Esophagus muscularis mucosa (tissue), 4 donors: ENCODE data around the gene FOXL2. TPM values are rescaled to one million over a fixed set of nuclear protein-coding genes. Genes with fewer than 3 reads are reported as not detected.

Source experiments
- DNase-seq: peaks from one replicate; pipeline ENCODE4 v3.0.0-alpha.2; 2017; ENCODE audit errors: extremely low spot score
- H3K27ac ChIP-seq, 4 donors: fragments of 200-600 bp; sonication (generic); replicated peaks in 1 of 4; 1 replicate in 3 of 4; 2 replicates in 1 of 4; pipeline ENCODE4 v1.5.1; 2016 to 2019; ENCODE audit warnings: mild to moderate bottlenecking in 1 of 4
- H3K27me3 ChIP-seq, 4 donors: fragments of 200-600 bp; sonication (generic); one replicate each; pipeline versions ENCODE4 v1.5.1 to v1.6.0; 2016 to 2019
- H3K36me3 ChIP-seq, 4 donors: fragments of 200-600 bp; sonication (generic); one replicate each; pipeline ENCODE4 v1.5.1; 2016 to 2019
- H3K4me1 ChIP-seq, 4 donors: fragments of 200-600 bp; sonication (generic); one replicate each; pipeline ENCODE4 v1.5.1; 2016 to 2019
- H3K4me3 ChIP-seq, 4 donors: fragments of 200-600 bp; sonication (generic); 1 replicate in 2 of 4; 2 replicates in 2 of 4; pipeline ENCODE4 v1.5.1; 2016 to 2019; ENCODE audit warnings: mild to moderate bottlenecking in 4 of 4, moderate library complexity in 1 of 4
- H3K9me3 ChIP-seq, 4 donors: fragments of 200-600 bp; sonication (generic); 1 replicate in 3 of 4; 2 replicates in 1 of 4; pipeline ENCODE4 v1.5.1; 2016 to 2019
- CTCF ChIP-seq, 3 experiments: fragments of 200-600 bp in 2 of 3; fragments of 450-650 bp in 1 of 3; sonication (generic) in 2 of 3; IDR thresholded peaks; one replicate each; pipeline ENCODE4 v1.5.1; 2017 to 2019; ENCODE audit warnings: antibody characterized with exemption in 3 of 3, mild to moderate bottlenecking in 2 of 3, moderate library complexity in 1 of 3
- EP300 ChIP-seq: sonication (generic); formaldehyde crosslinking; IDR thresholded peaks from one replicate; pipeline ENCODE4 v1.6.1; 2017; ENCODE audit warnings: antibody characterized with exemption
- POLR2A ChIP-seq: fragments of 450-650 bp; IDR thresholded peaks from one replicate; pipeline ENCODE4 v1.6.1; 2017; ENCODE audit warnings: antibody characterized with exemption, moderate library complexity, mild to moderate bottlenecking, low read depth
- POLR2AphosphoS5 ChIP-seq, 2 donors: sonication (generic); formaldehyde crosslinking; IDR thresholded peaks; one replicate each; pipeline ENCODE4 v1.6.1; 2017; ENCODE audit warnings: antibody characterized with exemption in 2 of 2
- WGBS: methylation state at CpG from one replicate; pipeline ENCODE4 v1.1.5; 2018; 5-methylcytosine and 5-hydroxymethylcytosine counted together
- intact Hi-C: fragments of 100-400 bp; cut with DNase I; formaldehyde crosslinking; loops from one replicate; pipeline ENCODE4 v1.15.1; 2023
- total RNA-seq, 4 donors: library from RNA; depleted of rRNA; stranded (reverse); fragments of >200 nt; gene quantifications; one replicate each; pipeline versions ENCODE4 v1.1.0 to v1.2.1, GENCODE V29; 2016

Gene FOXL2
- total RNA-seq, 4 donors from 2014 or later = 0.17 to 0.26 TPM; not detected in 2

DNA sequence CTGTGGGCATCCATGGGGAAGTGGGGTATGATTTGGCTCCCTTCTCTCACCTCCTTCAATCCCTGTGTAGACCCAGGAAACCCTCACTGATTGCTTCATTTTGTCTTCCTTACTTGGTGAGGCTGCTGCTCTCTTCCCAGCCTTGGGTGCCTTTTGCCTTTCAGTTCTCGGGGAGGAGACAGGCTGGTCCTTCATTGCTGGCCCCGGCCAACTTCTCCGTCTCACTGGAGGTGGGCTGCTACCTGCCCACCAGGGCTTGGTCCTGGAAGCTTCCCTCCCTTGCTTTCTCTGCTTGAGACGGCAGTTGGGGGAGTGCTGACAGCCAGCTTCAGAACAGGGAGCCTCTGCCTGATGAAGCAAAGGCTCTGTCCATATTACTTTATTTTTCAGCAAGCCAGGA lies 4.7 kb downstream of the FOXL2 start:
- H3K27ac ChIP-seq = no peak overlapping the region
- WGBS = 78% methylated on average over 4 of the region's 4 CpGs
- peaks cover 32 to 100% (median 97%) of the 10 kb centered on the region in 4 donors for H3K27me3 ChIP-seq
- no peaks in the 10 kb centered on the region for H3K36me3 ChIP-seq
- DNase-seq = no peak
- H3K9me3 ChIP-seq = no peaks in the 10 kb centered on the region
- TF ChIP-seq CTCF (IDR thresholded peaks at IDR 0.05) = no peak
- TF ChIP-seq POLR2A = no peak
- no peak for TF ChIP-seq EP300
- no peak for TF ChIP-seq POLR2AphosphoS5 (IDR thresholded peaks at IDR 0.05)
- no peak overlapping the region for H3K4me3 ChIP-seq
- H3K4me1 ChIP-seq = peaks cover 56 to 65% (median 62%) of the 10 kb centered on the region in 4 donors
- intact Hi-C loops = no loop called here

- H3K4me3 ChIP-seq = no peak overlapping the region
- H3K36me3 ChIP-seq = no peaks in the 10 kb centered on the region
- 55% methylated on average over 7 of the region's 7 CpGs for WGBS
- H3K27ac ChIP-seq = no peak overlapping the region
- peaks cover 56 to 65% (median 62%) of the 10 kb centered on the region in 4 donors for H3K4me1 ChIP-seq
- intact Hi-C loops = no loop called here
- TF ChIP-seq POLR2A (no peak), POLR2AphosphoS5 (IDR thresholded peaks at IDR 0.05) (no peak), EP300 (no peak), CTCF (IDR thresholded peaks at IDR 0.05) (peak in 1 of 3 experiments; percentile 15)
- no peaks in the 10 kb centered on the region for H3K9me3 ChIP-seq
- H3K27me3 ChIP-seq = peaks cover 29 to 100% (median 97%) of the 10 kb centered on the region in 4 donors
- DNase-seq = no peak
Observed at GRCh38 chr3:138941259-138941885, 5.6 kb downstream of the FOXL2 start.

GRCh38 chr3:138940446-138940845 lies 6.5 kb downstream of the FOXL2 start:
- Histone ChIP-seq H3K27me3 (peaks cover 25 to 100% (median 99%) of the 10 kb centered on the region in 4 donors), H3K36me3 (no peaks in the 10 kb centered on the region), H3K4me1 (peaks cover 56 to 64% (median 61%) of the 10 kb centered on the region in 4 donors), H3K4me3 (no peak overlapping the region), H3K9me3 (no peaks in the 10 kb centered on the region), H3K27ac (no peak overlapping the region)
- intact Hi-C loops = no loop called here
- DNase-seq = no peak
- WGBS = 76% methylated on average over 6 of the region's 6 CpGs
- TF ChIP-seq POLR2AphosphoS5 (IDR thresholded peaks at IDR 0.05) (no peak), POLR2A (no peak), CTCF (IDR thresholded peaks at IDR 0.05) (no peak), EP300 (no peak)

DNA sequence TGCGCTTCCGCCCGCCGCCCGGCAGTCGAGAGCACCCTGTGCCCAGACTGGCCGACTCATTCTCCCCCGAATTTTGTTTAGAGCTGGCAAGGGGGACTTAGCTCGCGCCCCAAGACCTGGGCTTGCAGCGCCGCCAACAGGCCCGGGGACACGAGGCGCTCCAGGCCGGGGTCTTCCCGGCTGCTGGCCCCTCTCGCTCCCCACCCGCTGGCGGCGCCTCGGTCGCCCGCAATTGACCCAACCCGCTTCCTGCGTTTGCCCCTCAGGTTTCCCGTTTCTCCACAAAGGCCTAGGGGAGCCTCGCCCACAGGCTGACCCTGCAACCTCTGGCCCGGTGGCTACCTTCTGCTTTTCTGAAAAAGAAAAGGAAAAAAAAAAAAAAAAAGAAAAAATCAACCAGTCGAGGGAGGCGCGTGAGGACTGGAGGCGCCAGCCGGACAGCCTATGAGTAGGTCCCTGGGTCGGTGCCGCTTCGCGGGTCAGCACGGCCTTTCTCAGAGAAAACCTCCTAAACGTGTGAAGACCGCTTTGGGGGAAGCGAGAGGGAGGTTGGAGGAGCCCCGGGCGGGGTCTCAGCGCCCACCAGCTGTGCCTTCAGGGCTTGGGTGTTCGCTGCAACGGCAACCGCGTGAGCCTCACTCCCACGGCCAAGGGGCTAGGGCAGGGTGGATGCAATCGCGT lies 7.2 kb downstream of the FOXL2 start:
- 4% methylated on average over 44 of the region's 52 CpGs for WGBS
- no peak for DNase-seq
- H3K36me3 ChIP-seq = no peaks in the 10 kb centered on the region
- no peak for TF ChIP-seq CTCF (IDR thresholded peaks at IDR 0.05)
- no peak for TF ChIP-seq EP300
- no peak for TF ChIP-seq POLR2AphosphoS5 (IDR thresholded peaks at IDR 0.05)
- TF ChIP-seq POLR2A = no peak
- intact Hi-C loops = loop anchor here (5.0 kb wide), 1 partner anchor 38 kb away; no protein-coding TSS in a partner anchor
- peaks cover 25 to 99% (median 91%) of the 10 kb centered on the region in 4 donors for H3K27me3 ChIP-seq
- H3K4me1 ChIP-seq = peaks cover 48 to 56% (median 54%) of the 10 kb centered on the region in 4 donors
- H3K9me3 ChIP-seq = no peaks in the 10 kb centered on the region
- no peak overlapping the region for H3K27ac ChIP-seq
- H3K4me3 ChIP-seq = no peak overlapping the region
